Omental fat pad (tissue), 4 donors: Measurements from ENCODE around the gene ALG5. TPM values are rescaled to one million over a fixed set of nuclear protein-coding genes. Genes with fewer than 3 reads are reported as not detected.
A peak's percentile ranks its signal among the peaks of the same experiment; 100 is the strongest.

Experiments
- ATAC-seq: fragments of 150-250 bp; one replicate; pipeline ENCODE4 v1.9.1; 2016; ENCODE audit warnings: mild to moderate bottlenecking, moderate library complexity; ENCODE audit not compliant: low FRiP score
- DNase-seq: peaks from one replicate; pipeline ENCODE4 v3.0.0-alpha.2; 2019; ENCODE audit warnings: low spot score
- total RNA-seq, 4 donors: library from RNA; depleted of rRNA; stranded (reverse); fragments of >200 nt; gene quantifications; one replicate each; pipeline ENCODE4 v1.1.0, GENCODE V29; 2016
- TF ChIP-seq, protein P1 (sequence below), 3 donors: fragments of 450-650 bp; IDR thresholded peaks; one replicate each; pipeline ENCODE4 v1.5.1; 2016 to 2017; ENCODE audit warnings: antibody characterized with exemption in 3 of 3, mild to moderate bottlenecking in 3 of 3, moderate library complexity in 2 of 3

ALG5 gene, protein sequence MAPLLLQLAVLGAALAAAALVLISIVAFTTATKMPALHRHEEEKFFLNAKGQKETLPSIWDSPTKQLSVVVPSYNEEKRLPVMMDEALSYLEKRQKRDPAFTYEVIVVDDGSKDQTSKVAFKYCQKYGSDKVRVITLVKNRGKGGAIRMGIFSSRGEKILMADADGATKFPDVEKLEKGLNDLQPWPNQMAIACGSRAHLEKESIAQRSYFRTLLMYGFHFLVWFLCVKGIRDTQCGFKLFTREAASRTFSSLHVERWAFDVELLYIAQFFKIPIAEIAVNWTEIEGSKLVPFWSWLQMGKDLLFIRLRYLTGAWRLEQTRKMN
- total RNA-seq, result 10 to 100 TPM; 21.0 to 41.3 (median 29.4) TPM

DNA sequence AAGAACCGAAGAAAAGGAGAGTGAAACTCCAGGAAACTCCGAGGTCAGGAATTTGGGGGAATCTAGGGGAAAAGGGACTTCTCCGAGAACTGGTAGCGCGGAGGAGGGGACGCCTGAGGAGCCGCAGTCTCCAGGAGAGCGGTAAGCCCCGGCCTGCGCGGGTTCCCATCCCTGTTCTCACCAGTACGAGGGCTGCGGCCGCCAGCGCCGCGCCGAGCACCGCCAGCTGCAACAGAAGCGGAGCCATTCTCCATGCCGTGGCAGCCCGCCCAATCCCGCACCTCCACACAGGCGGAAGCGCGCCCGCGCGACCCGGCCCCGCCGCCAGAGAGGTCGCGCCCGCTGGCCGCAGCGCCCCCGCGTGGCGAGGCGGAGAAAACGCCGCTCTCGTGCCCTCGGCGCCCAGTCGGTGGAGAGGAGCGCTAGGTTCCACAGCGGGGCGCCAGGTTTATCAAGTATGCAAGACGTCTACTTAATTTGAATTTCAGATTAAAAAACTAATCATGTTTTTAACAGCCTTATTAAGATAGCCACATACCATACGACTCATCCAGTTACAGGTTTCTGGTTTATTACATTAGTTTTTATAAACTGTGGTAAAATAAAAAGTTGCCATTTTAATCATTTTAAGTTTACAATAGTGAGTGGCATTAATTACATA lies at the start of gene ALG5:
Gene ALG5, minus strand, starts transcription at position 287 of the 661 bp plus-strand sequence. Its CDS starts 40 bp downstream, at position 247.
- TF ChIP-seq, protein P1, sequence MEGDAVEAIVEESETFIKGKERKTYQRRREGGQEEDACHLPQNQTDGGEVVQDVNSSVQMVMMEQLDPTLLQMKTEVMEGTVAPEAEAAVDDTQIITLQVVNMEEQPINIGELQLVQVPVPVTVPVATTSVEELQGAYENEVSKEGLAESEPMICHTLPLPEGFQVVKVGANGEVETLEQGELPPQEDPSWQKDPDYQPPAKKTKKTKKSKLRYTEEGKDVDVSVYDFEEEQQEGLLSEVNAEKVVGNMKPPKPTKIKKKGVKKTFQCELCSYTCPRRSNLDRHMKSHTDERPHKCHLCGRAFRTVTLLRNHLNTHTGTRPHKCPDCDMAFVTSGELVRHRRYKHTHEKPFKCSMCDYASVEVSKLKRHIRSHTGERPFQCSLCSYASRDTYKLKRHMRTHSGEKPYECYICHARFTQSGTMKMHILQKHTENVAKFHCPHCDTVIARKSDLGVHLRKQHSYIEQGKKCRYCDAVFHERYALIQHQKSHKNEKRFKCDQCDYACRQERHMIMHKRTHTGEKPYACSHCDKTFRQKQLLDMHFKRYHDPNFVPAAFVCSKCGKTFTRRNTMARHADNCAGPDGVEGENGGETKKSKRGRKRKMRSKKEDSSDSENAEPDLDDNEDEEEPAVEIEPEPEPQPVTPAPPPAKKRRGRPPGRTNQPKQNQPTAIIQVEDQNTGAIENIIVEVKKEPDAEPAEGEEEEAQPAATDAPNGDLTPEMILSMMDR (IDR thresholded peaks at IDR 0.05), result peak in 2 of 3 donors; percentile 71 to 95
- peak; percentile 92 for ATAC-seq
- peak; percentile 66 for DNase-seq

DNA sequence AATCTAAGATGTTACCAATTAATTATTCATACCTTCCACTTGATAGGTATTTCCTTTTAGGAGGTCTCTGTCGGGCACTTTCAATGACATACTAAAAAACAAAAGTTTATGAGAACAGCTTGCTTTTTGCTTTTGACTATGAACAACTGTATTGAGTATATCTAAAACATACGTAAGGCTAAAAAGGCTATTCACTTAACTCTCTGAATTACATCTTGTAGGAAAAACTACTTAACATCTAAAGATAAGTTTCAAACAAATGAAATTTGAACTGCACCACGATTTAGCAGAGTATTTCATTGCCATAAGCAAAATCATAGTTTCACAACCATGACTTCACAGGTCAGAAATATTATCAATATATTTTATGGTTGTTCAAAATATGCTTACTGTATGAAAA lies 48.7 kb upstream of the ALG5 start:
- DNase-seq (no peak), ATAC-seq (no peak)
- TF ChIP-seq, protein P1 (IDR thresholded peaks at IDR 0.05), result no peak

DNA sequence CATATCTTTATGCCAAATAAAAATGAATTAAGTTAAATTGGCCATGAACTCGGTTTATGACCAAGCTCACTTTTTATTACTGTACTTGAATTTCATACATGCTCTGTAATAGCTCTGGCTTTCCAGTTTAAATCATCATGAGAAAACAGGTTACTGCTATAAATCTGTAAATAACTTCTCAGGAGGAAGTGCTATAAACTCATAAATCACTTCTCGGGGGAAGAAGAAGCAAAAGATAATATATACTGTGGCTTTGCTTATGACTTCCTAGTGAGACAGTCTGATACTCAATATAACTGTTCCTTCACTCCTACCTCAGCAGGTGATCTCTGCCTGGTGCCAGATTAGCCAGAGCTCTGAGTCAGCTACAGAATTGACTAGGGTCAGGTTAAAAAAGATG lies 47.9 kb upstream of the ALG5 start:
- no peak for ATAC-seq
- TF ChIP-seq, protein P1 (IDR thresholded peaks at IDR 0.05), result no peak
- DNase-seq, result no peak

DNA sequence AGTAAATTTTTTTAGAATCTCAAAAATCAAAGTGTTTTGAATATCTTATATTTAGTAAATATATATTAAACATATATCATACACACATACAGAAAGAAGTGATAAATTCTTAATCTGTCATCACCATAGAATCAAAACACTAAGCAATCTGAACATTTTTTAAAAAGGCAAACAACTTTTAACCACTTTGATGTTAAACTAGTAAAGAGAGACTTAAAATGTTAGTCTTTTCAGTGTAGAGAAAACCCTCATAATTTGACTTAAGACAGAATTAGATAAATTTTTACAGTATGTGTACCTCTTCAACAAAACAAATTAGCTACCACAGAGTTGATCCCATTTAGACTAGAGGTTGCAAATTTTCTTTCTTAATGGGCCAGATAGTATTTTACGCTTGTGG lies 46.9 kb upstream of the ALG5 start:
- no peak for ATAC-seq
- TF ChIP-seq, protein P1 (IDR thresholded peaks at IDR 0.05), result no peak
- no peak for DNase-seq

DNA sequence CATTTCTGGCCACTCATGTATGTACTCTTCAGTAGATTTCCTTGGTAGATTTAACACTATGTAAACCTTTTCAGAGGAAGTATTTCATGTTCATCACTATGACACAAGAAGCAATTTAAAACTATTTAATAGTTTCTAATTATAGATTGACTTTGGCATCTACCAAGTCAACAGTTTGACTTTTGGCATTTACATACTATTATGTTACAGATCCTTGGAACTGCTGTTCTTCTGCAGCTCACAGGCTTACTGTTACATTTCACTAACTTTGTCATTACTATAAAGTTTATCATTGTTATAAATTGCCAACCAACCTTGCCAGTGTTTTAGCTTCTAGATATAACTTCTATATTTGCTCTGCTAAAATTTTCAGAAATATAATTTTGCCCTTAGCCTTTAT lies 41.6 kb upstream of the ALG5 start:
- DNase-seq (no peak), ATAC-seq (no peak)
- TF ChIP-seq, protein P1 (IDR thresholded peaks at IDR 0.05), result no peak

DNA sequence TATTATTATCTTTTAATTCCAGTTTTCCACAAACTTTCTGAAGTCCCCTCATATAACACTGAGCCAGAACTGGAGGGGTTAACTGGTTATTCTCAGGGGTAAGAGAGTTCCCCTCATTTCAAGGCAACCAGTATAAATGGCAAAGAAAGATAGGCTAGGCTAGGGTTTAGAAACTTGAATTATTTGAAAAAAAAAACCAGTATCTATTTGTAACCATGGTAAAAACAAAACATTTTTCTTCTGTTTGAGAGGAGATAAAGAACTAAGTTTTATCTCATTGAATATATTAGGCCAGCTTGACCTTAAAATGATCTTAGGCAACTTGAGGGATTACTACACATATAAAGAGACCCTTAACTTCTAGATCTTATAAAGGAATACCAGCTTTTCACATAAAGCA lies 40.8 kb upstream of the ALG5 start:
- DNase-seq (no peak), ATAC-seq (no peak)
- TF ChIP-seq, protein P1 (IDR thresholded peaks at IDR 0.05), result no peak

DNA sequence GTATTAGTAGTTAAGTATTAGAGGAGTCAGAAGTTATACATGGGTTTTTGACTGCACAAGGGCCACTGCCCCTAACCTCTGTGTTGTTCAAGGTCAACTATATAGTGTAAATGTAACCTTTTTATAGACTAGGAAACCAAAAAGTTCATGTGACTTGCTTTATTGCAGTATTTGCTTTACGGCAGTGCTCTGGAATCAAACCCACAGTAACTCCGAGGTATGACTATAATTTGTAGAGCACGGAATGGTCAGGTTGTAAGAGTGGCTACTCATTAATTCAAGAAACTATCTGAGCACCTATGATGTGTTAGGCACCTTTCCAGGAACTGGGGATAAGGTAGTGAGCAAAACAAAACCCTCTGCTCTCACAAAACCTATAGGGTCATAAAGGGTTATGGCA lies 38.1 kb upstream of the ALG5 start:
- DNase-seq, result no peak
- ATAC-seq, result no peak
- TF ChIP-seq, protein P1 (IDR thresholded peaks at IDR 0.05), result no peak
